HG03575 (cell line): ENCODE measurements around the gene C1orf159.

Experiments used
- ATAC-seq: cut with Tn5 transposase; IDR thresholded peaks from one replicate; pipeline ENCODE4 v1.9.1; 2021; ENCODE audit not compliant: unreplicated experiment, insufficient number of reproducible peaks, low FRiP score; ENCODE audit errors: extremely low read depth

The C1orf159 gene

GRCh38 chr1:1048765-1049164 is 67.1 kb downstream of the C1orf159 start:
- ATAC-seq, result no peak

- ATAC-seq, result no peak
Observed at GRCh38 chr1:1047963-1048362, 67.9 kb downstream of the C1orf159 start.

GRCh38 chr1:1047407-1047806 is 68.5 kb downstream of the C1orf159 start:
- no peak for ATAC-seq

GRCh38 chr1:1046767-1047166 is 69.1 kb downstream of the C1orf159 start:
- ATAC-seq, result no peak

- no peak for ATAC-seq
Observed at GRCh38 chr1:1046243-1046642, 69.6 kb downstream of the C1orf159 start.

- ATAC-seq, result no peak
Observed at GRCh38 chr1:1045129-1045528, 70.8 kb downstream of the C1orf159 start.

GRCh38 chr1:1044455-1045078 is 71.3 kb downstream of the C1orf159 start:
- ATAC-seq, result no peak

GRCh38 chr1:1043921-1044320 is 72.0 kb downstream of the C1orf159 start:
- ATAC-seq, result no peak

GRCh38 chr1:1043411-1043810 is 72.5 kb downstream of the C1orf159 start:
- ATAC-seq, result no peak

GRCh38 chr1:1042835-1043234 is 73.1 kb downstream of the C1orf159 start:
- no peak for ATAC-seq

GRCh38 chr1:1041873-1042272 is 74.0 kb downstream of the C1orf159 start:
- no peak for ATAC-seq

GRCh38 chr1:1041092-1041523 is 74.8 kb downstream of the C1orf159 start:
- no peak for ATAC-seq

GRCh38 chr1:1040004-1040991 is 75.6 kb downstream of the C1orf159 start:
- no peak for ATAC-seq

- no peak for ATAC-seq
Observed at GRCh38 chr1:1039145-1039910, 76.6 kb downstream of the C1orf159 start.

- ATAC-seq, result no peak
Observed at GRCh38 chr1:1038694-1039093, 77.2 kb downstream of the C1orf159 start.

- ATAC-seq, result no peak
Observed at GRCh38 chr1:1037366-1038327, 78.2 kb downstream of the C1orf159 start.

- no peak for ATAC-seq
Observed at GRCh38 chr1:1035291-1035943, 80.5 kb downstream of the C1orf159 start.

GRCh38 chr1:1034439-1034781 is 81.5 kb downstream of the C1orf159 start:
- no peak for ATAC-seq
